ENCODE data around the gene MFGE8.

The MFGE8 gene

GRCh38 chr15:88897456-88898194 is 15.6 kb downstream of the MFGE8 start:
- no peak for FAIRE-seq

- FAIRE-seq, result no peak
Observed at GRCh38 chr15:88897142-88897455, 16.1 kb downstream of the MFGE8 start.

DNA sequence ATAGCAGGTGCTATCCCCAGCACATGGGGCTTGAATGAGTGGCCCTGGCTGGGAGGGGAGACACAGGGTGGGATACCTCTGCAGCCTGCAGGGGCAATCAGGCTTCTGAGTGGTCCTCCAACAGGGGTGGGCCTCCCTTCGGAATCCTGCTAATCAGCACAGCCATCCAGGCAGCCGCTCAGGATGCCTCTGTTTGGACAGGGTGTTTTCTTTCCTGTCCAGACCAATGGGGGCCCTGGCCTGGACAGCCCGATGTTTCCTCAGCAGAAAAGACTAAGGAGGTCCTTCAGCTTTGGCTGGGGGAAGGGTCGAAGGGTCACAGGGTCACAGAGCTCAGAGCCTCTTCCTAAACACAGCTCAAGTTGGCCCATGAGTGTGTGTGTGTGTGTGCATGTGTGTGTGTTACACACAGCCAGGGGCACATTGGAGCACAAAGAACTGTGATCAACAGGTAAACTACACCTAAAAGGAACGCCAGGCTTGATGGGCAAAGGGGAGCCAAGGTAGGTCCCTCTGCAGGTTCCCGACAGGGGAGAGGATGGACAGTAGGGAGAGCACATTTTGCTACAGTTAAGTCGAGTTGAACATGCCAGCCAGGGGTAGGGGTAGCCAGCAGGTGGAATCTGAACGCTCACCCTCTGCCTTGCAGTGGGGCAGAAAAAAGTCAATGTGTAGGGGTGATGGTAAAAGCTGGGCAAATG is 16.7 kb downstream of the MFGE8 start:
- FAIRE-seq, result no peak

DNA sequence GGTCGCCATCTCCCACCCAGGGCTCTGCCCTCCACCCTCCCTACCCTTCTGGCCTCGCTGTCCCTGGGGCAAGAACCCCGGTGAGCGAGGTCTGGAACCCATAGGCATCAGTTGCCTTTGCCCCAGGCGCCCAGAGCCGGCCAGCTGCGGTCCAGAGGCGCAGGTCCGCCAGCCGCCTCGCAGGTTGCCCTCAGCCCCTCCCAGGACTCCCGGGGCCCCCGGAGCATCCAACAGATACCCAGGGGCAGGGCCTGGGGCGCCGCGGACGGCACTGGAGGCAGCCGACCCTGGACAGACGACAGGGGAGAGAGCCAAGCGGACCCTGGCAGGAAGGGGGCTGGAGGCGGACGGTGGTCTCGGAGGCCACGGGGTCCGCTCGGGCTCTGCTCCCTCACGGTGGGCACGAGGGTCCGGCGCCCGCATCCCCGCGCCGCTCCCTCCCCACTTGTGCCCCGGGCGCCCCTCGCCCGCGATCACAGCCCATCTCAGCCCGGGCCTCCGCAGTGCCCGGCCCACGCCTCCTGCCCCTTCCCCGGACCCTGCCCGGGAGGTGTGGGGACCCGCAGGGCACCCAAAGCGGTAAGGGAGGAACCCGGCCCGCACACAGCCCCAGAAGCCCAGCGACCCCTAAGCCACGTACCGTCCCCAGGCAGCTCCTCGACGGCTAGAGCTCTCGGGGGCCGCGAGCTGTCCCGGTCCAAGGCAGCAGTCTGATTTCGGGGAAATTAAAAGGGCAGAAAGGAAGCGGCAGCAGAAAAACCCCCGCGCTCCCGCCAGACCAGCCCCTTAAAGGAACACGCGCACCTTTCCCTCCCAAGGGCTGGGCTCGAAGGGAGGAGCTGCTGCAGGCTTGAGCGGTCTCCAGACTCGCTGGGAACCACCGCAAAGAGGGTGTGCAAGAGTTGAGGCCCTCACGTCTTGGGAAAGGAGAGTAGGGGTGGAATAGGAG is 18.1 kb downstream of the MFGE8 start, which contains the start of gene HAPLN3:
TSS of gene HAPLN3 (minus strand) at position 726 of the 949 bp plus-strand sequence. CDS start 8,246 bp downstream, outside the sequence.
- FAIRE-seq, result no peak

- FAIRE-seq, result no peak
Observed at GRCh38 chr15:88894348-88894818, 18.8 kb downstream of the MFGE8 start.

DNA sequence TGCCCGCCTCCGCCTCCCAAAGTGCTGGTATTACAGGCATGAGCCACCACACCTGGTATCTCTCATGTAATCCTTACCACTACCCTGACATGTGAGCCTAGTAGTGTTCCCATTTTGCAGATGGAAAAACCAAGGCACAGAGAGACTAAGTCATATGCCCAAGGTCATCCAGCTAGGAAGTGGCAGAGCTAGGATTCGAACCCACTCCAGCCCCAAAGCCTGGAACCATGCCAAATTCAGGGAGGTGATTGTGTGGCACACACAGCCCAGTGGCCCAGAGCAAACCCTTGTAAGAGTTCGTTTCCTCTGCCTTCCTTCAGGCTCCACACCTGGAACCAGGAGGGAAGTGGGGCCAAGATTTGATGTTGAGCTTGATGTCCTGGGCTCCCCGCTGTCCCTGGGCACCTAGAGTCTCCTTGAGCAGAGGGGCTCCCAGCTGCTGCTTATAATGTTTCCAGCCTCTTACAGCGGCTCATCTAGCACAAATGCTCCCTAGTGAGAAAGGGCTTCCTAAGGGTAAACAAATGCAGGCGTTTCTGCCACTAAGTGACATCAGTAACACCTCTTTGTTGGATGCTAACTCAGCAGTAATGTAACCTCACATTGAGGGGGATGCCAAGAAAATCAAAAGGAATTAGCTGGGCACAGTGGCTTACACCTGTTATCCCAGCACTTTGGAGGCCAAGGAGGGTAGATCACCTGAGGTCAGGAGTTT is 21.5 kb downstream of the MFGE8 start:
- no peak for FAIRE-seq

- FAIRE-seq, result no peak
Observed at GRCh38 chr15:88890495-88890894, 22.7 kb downstream of the MFGE8 start.

- FAIRE-seq, result no peak
Observed at GRCh38 chr15:88888719-88889118, 24.5 kb downstream of the MFGE8 start.

- no peak for FAIRE-seq
Observed at GRCh38 chr15:88887068-88887580, 26.1 kb downstream of the MFGE8 start.

DNA sequence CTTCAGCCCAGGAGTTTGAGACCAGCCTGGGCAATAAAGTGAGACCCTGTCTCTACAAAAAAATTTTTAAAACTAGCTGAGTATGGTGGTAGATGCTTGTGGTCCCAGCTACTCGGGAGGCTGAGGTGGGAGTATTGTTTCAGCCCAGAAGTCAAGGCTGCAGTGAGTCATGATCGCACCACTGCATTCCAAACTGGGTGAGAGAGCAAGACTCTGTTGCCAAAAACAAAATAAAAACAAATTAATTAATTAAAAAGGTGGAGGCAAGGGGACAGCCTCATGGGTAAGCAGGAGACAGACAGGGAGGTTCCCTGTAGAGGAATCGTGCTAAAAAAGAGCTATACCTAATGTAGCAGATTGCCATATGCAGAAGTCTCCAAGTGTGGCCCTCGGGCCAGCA is 30.4 kb downstream of the MFGE8 start:
- no peak for FAIRE-seq

GRCh38 chr15:88881775-88882174 is 31.4 kb downstream of the MFGE8 start:
- no peak for FAIRE-seq

- FAIRE-seq, result no peak
Observed at GRCh38 chr15:88880944-88881740, 32.0 kb downstream of the MFGE8 start.

- FAIRE-seq, result no peak
Observed at GRCh38 chr15:88878720-88879184, 34.4 kb downstream of the MFGE8 start.

DNA sequence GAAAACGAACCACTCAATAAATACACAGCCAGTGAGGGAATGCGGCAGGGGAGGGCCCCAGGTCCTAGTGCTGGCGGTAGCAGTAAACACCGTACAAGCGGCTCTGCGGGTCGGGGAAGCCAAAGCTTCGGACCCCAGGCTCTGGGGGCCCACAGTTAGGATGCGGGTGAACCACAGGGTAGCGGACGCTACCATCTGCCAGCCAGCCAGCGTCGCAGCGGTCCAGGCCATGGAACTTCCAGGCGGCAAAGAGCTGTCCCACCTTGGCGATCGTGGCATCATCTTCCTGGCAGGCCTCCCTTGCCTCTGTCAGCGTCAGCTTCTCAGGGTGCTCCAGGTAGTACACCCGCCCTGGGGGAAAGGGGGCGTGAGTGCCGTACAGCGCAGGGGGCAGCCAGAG is 35.3 kb downstream of the MFGE8 start:
- FAIRE-seq, result no peak

- no peak for FAIRE-seq
Observed at GRCh38 chr15:88877415-88877814, 35.8 kb downstream of the MFGE8 start.

DNA sequence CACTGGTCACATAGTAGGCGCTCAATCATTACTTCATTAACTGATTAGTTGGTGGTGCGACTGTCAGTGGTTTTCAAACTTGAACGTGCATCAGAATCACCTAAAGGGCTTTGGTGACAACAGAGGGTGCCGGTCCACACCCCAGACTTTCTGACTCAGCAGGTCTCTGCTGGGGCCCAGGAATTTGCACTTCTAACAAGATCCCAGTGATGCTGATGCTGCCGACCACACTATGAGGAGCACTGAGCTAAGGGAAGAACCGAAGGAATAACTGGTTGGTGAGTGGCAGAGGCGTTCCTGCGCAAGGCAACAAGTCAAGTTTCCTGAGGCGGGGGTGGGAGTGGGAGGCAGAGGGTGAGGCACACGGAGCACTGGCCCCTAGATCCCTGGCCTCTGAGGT is 36.6 kb downstream of the MFGE8 start:
- no peak for FAIRE-seq

GRCh38 chr15:88874684-88875083 is 38.5 kb downstream of the MFGE8 start:
- no peak for FAIRE-seq

DNA sequence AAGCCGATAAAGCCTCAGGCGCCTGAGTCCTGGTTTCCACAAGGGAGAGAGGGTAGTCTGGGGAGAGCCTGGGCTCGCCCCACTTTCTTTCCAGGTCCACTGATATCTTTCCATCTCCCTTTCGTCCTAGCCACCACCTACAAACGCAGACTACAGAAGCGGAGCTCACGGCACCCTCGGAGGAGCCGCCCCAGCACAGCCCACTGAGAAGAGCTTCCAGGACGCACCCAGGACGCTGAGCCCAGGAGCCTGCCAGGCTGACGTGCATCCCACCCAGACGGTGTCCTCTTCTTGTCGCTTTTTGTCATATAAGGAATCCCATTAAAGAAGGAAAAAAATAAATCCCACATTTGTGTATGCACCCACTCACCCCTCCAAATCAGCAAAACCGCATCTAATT is 38.9 kb downstream of the MFGE8 start:
- FAIRE-seq, result no peak

DNA sequence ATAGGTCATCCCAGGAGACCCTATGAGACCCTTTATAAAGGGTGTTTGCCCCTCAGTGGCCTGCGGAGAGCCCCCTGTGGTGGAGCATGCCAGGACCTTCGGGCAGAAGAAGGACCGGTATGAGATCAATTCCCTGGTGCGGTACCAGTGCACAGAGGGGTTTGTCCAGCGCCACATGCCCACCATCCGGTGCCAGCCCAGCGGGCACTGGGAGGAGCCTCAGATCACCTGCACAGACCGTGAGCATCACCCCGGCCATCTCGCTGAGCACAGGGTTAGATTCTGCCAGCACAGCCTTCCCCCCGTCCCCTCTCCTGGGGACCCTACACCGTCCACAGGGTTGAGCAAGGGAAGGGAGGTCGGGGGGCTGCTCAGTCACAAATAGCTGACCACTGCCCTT is 39.4 kb downstream of the MFGE8 start:
- FAIRE-seq, result no peak

- no peak for FAIRE-seq
Observed at GRCh38 chr15:88872706-88873105, 40.5 kb downstream of the MFGE8 start.

DNA sequence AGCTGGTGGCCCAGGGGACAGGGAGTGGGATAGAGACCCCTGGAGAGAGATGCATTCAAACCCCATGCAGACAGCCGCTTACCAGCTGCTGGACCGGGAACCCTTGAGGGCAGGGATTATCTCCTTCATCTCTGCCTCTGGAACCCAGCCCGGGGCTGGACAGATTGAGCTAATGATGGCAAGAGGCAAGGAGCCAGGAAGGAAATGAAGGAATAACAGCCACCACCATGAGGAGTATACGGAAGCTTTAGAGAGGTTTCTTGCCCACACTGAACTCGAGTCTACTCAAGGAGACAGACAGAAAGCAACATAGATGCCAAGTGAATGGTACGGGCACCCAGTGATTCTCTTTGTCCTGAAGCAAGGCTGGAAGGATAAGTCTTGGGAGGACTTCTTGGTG is 41.1 kb downstream of the MFGE8 start:
- FAIRE-seq, result no peak
